H1 (cell line): ENCODE data around the gene CXCL11. TPM values are rescaled to one million over a fixed set of nuclear protein-coding genes. Genes with fewer than 3 reads are reported as not detected.
"Not testable (repeated sequence)": the region's sequence is repeated elsewhere in the genome, so short reads cannot be mapped to it uniquely, and the experiment has no call there.

Experiments used
- CTCF ChIA-PET: fragments of 300-600 bp; sonication (Branson Sonifier 250); formaldehyde crosslinking; loops from one replicate; lab custom pipeline; 2021; ENCODE audit not compliant: partially characterized antibody; lab: Charles Lee
- POLR2A ChIA-PET: fragments of 300-600 bp; sonication (Branson Sonifier 250); formaldehyde crosslinking; loops from one replicate; lab custom pipeline; 2021; ENCODE audit warnings: inconsistent platforms; ENCODE audit not compliant: partially characterized antibody; lab: Charles Lee
- DNase-seq, 2 experiments: peaks; one replicate each; pipeline versions ENCODE4 v3.0.0 to v3.0.0-alpha.2; 2010 to 2022; ENCODE audit warnings: low spot score in 2 of 2, low read depth in 1 of 2, mixed read lengths in 1 of 2
- FAIRE-seq: peaks from 2 replicates; lab custom pipeline; 2011; peaks lifted over from hg19 to GRCh38; lab: Jason Lieb, UNC
- H2AFZ ChIP-seq: 2 replicates; pipeline ENCODE4 v1.8.1; 2012; ENCODE audit warnings: low read length, inconsistent platforms
- H2AK5ac ChIP-seq: 2 replicates; pipeline ENCODE4 v1.6.1; 2013; ENCODE audit warnings: low read depth, low read length
- H2BK120ac ChIP-seq: replicated peaks from 2 replicates; pipeline ENCODE3; 2013; ENCODE audit warnings: low read depth, low read length, inconsistent platforms
- H2BK12ac ChIP-seq: 2 replicates; pipeline ENCODE4 v1.6.1; 2013; ENCODE audit warnings: low read depth, low read length
- H2BK15ac ChIP-seq: 2 replicates; pipeline ENCODE4 v1.6.1; 2013; ENCODE audit warnings: low read length
- H2BK20ac ChIP-seq: 2 replicates; pipeline ENCODE4 v1.6.1; 2013; ENCODE audit warnings: low read length
- H2BK5ac ChIP-seq: 2 replicates; pipeline ENCODE4 v1.6.1; 2013; ENCODE audit warnings: low read depth, low read length
- H3K14ac ChIP-seq: 2 replicates; pipeline ENCODE4 v1.6.1; 2013; ENCODE audit warnings: inconsistent platforms; ENCODE audit not compliant: insufficient read length
- H3K18ac ChIP-seq: 2 replicates; pipeline ENCODE4 v1.6.1; 2013; ENCODE audit warnings: low read length; ENCODE audit errors: extremely low read depth
- H3K23ac ChIP-seq: 2 replicates; pipeline ENCODE4 v1.6.1; 2013; ENCODE audit warnings: inconsistent platforms; ENCODE audit not compliant: insufficient read length
- H3K23me2 ChIP-seq: 2 replicates; pipeline ENCODE4 v1.6.1; 2013; ENCODE audit warnings: low read depth, low read length
- H3K27ac ChIP-seq: 2 replicates; pipeline ENCODE4 v1.6.1; 2011; ENCODE audit warnings: low read depth, low read length, inconsistent platforms
- H3K27me3 ChIP-seq, 4 experiments: replicated peaks in 1 of 4; 1 replicate in 1 of 4; 2 replicates in 3 of 4; pipeline versions ENCODE4 v1.6.1 to v1.8.1; 2011 to 2013; ENCODE audit warnings: low read length in 3 of 4, mild to moderate bottlenecking in 3 of 4, inconsistent platforms in 2 of 4, mixed read lengths in 2 of 4, moderate library complexity in 1 of 4; ENCODE audit not compliant: control insufficient read depth in 3 of 4, insufficient read depth in 3 of 4; ENCODE audit errors: extremely low read depth in 1 of 4
- H3K36me3 ChIP-seq, 4 experiments: 2 replicates each; pipeline versions ENCODE4 v1.6.1 to v1.8.1; 2011 to 2013; ENCODE audit warnings: mild to moderate bottlenecking in 4 of 4, low read length in 3 of 4, moderate library complexity in 2 of 4, control low read depth in 1 of 4, inconsistent platforms in 1 of 4; ENCODE audit not compliant: insufficient read depth in 4 of 4, control insufficient read depth in 2 of 4
- H3K4ac ChIP-seq: replicated peaks from 2 replicates; pipeline ENCODE3; 2013; ENCODE audit warnings: low read length, low read depth, mixed read lengths, inconsistent platforms; ENCODE audit not compliant: insufficient read length
- H3K4me1 ChIP-seq, 4 experiments: replicated peaks in 1 of 4; 1 replicate in 1 of 4; 2 replicates in 3 of 4; pipeline versions ENCODE4 v1.6.1 to v1.8.1; 2011 to 2013; ENCODE audit warnings: low read length in 3 of 4, inconsistent platforms in 2 of 4, mixed read lengths in 1 of 4; ENCODE audit not compliant: insufficient read depth in 4 of 4, control insufficient read depth in 3 of 4
- H3K4me2 ChIP-seq, 2 experiments: 2 replicates each; pipeline versions ENCODE4 v1.6.1 to v1.8.1; 2011 to 2013; ENCODE audit warnings: low read depth in 2 of 2, low read length in 2 of 2, control low read depth in 1 of 2, inconsistent platforms in 1 of 2, mild to moderate bottlenecking in 1 of 2; ENCODE audit not compliant: insufficient read depth in 1 of 2
- H3K4me3 ChIP-seq, 4 experiments: fragments of 200-600, 300-600 bp in 1 of 4; sonication (generic), shearing (Covaris generic), sonication (Bioruptor Twin) in 1 of 4; 2 replicates each; pipeline versions ENCODE4 v1.5.1 to v1.8.1; 2011 to 2016; ENCODE audit warnings: low read length in 4 of 4, low read depth in 3 of 4, control low read depth in 2 of 4, inconsistent platforms in 2 of 4, mild to moderate bottlenecking in 2 of 4, mixed read lengths in 1 of 4, moderate library complexity in 1 of 4; ENCODE audit not compliant: insufficient read depth in 2 of 4; ENCODE audit errors: extremely low read depth in 1 of 4
- H3K56ac ChIP-seq: replicated peaks from 2 replicates; pipeline ENCODE3; 2013; ENCODE audit warnings: low read depth, mild to moderate bottlenecking, mixed read lengths, low read length, inconsistent platforms; ENCODE audit not compliant: insufficient read length
- H3K79me1 ChIP-seq: 2 replicates; pipeline ENCODE4 v1.6.1; 2013; ENCODE audit warnings: low read depth, low read length, control low read depth
- H3K79me2 ChIP-seq, 2 experiments: 2 replicates each; pipeline versions ENCODE4 v1.6.1 to v1.8.1; 2012 to 2013; ENCODE audit warnings: low read length in 2 of 2, mild to moderate bottlenecking in 2 of 2, inconsistent platforms in 1 of 2; ENCODE audit not compliant: insufficient read depth in 2 of 2, control insufficient read depth in 1 of 2
- H3K9ac ChIP-seq, 4 experiments: replicated peaks in 1 of 4; 1 replicate in 1 of 4; 2 replicates in 3 of 4; pipeline versions ENCODE4 v1.6.1 to v1.8.1; 2011 to 2013; ENCODE audit warnings: low read depth in 3 of 4, low read length in 3 of 4, control low read depth in 2 of 4, mild to moderate bottlenecking in 2 of 4, moderate library complexity in 2 of 4, inconsistent platforms in 1 of 4; ENCODE audit errors: extremely low read depth in 1 of 4
- H3K9me3 ChIP-seq, 2 experiments: 2 replicates each; pipeline versions ENCODE4 v1.6.1 to v1.8.1; 2012 to 2013; ENCODE audit warnings: mild to moderate bottlenecking in 2 of 2, moderate library complexity in 2 of 2, control low read depth in 1 of 2, inconsistent platforms in 1 of 2, low read depth in 1 of 2, low read length in 1 of 2, mixed read lengths in 1 of 2; ENCODE audit not compliant: insufficient read depth in 2 of 2
- H4K20me1 ChIP-seq, 2 experiments: replicated peaks in 1 of 2; 2 replicates each; pipeline versions ENCODE3 to v1.8.1; 2011 to 2013; ENCODE audit warnings: inconsistent platforms in 2 of 2, low read length in 2 of 2, mild to moderate bottlenecking in 1 of 2; ENCODE audit not compliant: insufficient read depth in 2 of 2, control insufficient read depth in 1 of 2
- H4K5ac ChIP-seq: 2 replicates; pipeline ENCODE4 v1.6.1; 2013; ENCODE audit warnings: low read length, low read depth, mixed read lengths, inconsistent platforms; ENCODE audit not compliant: insufficient read length
- H4K8ac ChIP-seq: 2 replicates; pipeline ENCODE4 v1.8.0; 2013; ENCODE audit warnings: mild to moderate bottlenecking, moderate library complexity, low read length, inconsistent platforms; ENCODE audit not compliant: insufficient read depth; ENCODE audit errors: extremely low read depth
- H4K91ac ChIP-seq: replicated peaks from 2 replicates; pipeline ENCODE3; 2013; ENCODE audit warnings: low read length, mixed read lengths, inconsistent platforms; ENCODE audit not compliant: insufficient read length
- WGBS, 2 experiments: shearing (Covaris generic) in 1 of 2; methylation state at CpG; one replicate each; pipeline versions ENCODE4 v1.1.6 to v1.1.7; 2013 to 2015; ENCODE audit warnings: low lambda C conversion rate in 2 of 2, mixed read lengths in 2 of 2, inconsistent platforms in 1 of 2, low coverage in 1 of 2, missing lambda C conversion rate in 1 of 2; ENCODE audit not compliant: insufficient replicate concordance in 2 of 2, insufficient coverage in 1 of 2, insufficient read length in 1 of 2; ENCODE audit errors: extremely low coverage in 1 of 2, missing lambda C conversion rate in 1 of 2; 5-methylcytosine and 5-hydroxymethylcytosine counted together
- polyA plus RNA-seq, 7 experiments: library from polyadenylated mRNA; depleted of rRNA in 3 of 7; stranded (reverse) in 5 of 7; unstranded in 2 of 7; fragments of >200 nt in 5 of 7; fragments of 200-250 nt in 2 of 7; gene quantifications; 1 replicate in 5 of 7; 2 replicates in 1 of 7; 4 replicates in 1 of 7; pipeline versions ENCODE4 v1.2.1 to v1.2.3, GENCODE V29; 2011 to 2013; ENCODE audit warnings: missing spikeins in 2 of 7, mixed read lengths in 2 of 7
- total RNA-seq: library from RNA; stranded (reverse); fragmentation: NEBNext Ultra II Directional; extraction: Animal tissue kit (Norgen Biotek cat#: 25700); gene quantifications from 2 replicates; pipeline ENCODE4 v1.2.1, GENCODE V29; 2021

CXCL11 gene
- total and polyA plus RNA-seq, 2 of the 8 experiments (the other 6 are each of a cell fraction or from before 2014, with no cell fraction given) = 0.18 TPM; not detected in 1

DNA sequence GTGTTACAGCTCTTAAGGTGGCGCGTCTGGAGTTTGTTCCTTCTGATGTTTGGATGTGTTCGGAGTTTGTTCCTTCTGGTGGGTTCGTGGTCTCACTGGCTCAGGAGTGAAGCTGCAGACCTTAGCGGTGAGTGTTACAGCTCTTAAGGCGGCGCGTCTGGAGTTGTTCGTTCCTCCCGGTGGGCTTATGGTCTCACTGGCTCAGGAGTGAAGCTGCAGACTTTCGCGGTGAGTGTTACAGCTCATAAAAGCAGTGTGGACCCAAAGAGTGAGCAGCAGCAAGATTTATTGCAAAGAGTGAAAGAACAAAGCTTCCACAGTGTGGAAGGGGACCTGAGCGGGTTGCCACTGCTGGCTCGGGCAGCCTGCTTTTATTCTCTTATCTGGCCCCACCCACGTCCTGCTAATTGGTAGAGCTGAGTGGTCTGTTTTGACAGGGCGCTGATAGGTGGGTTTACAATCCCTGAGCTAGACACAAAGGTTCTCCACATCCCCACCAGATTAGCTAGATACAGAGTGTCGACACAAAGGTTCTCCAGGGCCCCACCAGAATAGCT, 14.1 kb upstream of the CXCL11 start:
- not testable (repeated sequence) for H3K79me2 ChIP-seq, H3K23me2 ChIP-seq, H3K23ac ChIP-seq, DNase-seq, H2BK15ac ChIP-seq, H3K4ac ChIP-seq, H4K5ac ChIP-seq, FAIRE-seq, H2BK12ac ChIP-seq, H2AFZ ChIP-seq, H3K27me3 ChIP-seq, H2BK5ac ChIP-seq, H4K91ac ChIP-seq, H3K4me1 ChIP-seq, H2AK5ac ChIP-seq, H3K18ac ChIP-seq, H3K27ac ChIP-seq, H2BK20ac ChIP-seq, H3K9me3 ChIP-seq, H3K36me3 ChIP-seq, H2BK120ac ChIP-seq, H4K8ac ChIP-seq, H3K9ac ChIP-seq, H3K56ac ChIP-seq, H3K14ac ChIP-seq, H4K20me1 ChIP-seq, H3K79me1 ChIP-seq
- CTCF ChIA-PET = interaction anchor here (1.2 to 1.8 kb wide), 3 partner anchors 38 to 134 kb away, joined by 3 to 7 read pairs (median 3); no protein-coding TSS in a partner anchor
- Histone ChIP-seq H3K4me2 (peak overlapping the region in 1 of 2 experiments; percentile 41; a peak in 1 of 4 replicates), H3K4me3 (peak overlapping the region in 1 of 4 experiments; percentile 65; a peak in 1 of 8 replicates)
- 86% methylated on average over 13 of the region's 17 CpGs; no CpG with 5 or more reads in 1 of the 2 experiments for whole genome bisulfite sequencing, 2 experiments
- POLR2A ChIA-PET = interaction anchor here (0.6 kb wide), 1 partner anchor 17 kb away, joined by 3 read pairs; no protein-coding TSS in a partner anchor

DNA sequence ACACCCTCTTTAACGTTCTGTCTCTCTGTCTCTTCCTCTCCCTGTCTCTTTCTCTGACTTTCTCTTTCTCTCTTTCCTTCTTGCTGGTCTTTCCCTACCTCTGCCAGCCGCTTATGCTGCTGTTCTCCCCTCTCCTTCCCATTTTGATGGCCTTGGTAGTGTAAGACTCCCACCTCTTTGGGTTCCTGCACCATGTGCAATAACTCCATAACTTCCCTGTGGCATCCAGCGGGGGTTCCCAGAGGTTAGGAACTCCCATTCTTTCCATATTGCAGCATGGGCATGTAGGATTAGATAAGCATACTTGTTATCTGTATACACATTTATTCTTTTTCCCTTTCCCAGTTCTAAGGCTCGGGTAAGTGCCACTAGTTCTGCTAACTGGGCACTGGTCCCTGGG, 8.8 kb upstream of the CXCL11 start:
- H3K4me1 ChIP-seq, H3K56ac ChIP-seq, H3K27ac ChIP-seq, H3K23ac ChIP-seq, H3K4me3 ChIP-seq, H2AK5ac ChIP-seq, H3K14ac ChIP-seq, H3K9me3 ChIP-seq, H4K5ac ChIP-seq, FAIRE-seq, POLR2A ChIA-PET, H3K18ac ChIP-seq, H2BK20ac ChIP-seq, H4K8ac ChIP-seq, H4K20me1 ChIP-seq, H3K4ac ChIP-seq, H3K23me2 ChIP-seq, H3K79me2 ChIP-seq, H2AFZ ChIP-seq, H3K36me3 ChIP-seq, H2BK15ac ChIP-seq, H4K91ac ChIP-seq, H3K9ac ChIP-seq, H3K79me1 ChIP-seq, DNase-seq, H2BK120ac ChIP-seq, H2BK5ac ChIP-seq, H2BK12ac ChIP-seq, CTCF ChIA-PET, H3K4me2 ChIP-seq, H3K27me3 ChIP-seq: not testable (repeated sequence)
- WGBS, 2 experiments = 92% methylated on average over 4 of the region's 4 CpGs; no CpG with 5 or more reads in 1 of the 2 experiments
